ENCODE results near the gene OSBPL2.

The OSBPL2 gene

GRCh38 chr20:62287129-62287528, 48.8 kb downstream of the OSBPL2 start:
- DNase-seq: no peak

GRCh38 chr20:62287759-62288534, 49.6 kb downstream of the OSBPL2 start:
- DNase-seq: no peak

- no peak for DNase-seq
Measured at GRCh38 chr20:62288535-62289105, 50.3 kb downstream of the OSBPL2 start.

GRCh38 chr20:62289131-62289530, 50.8 kb downstream of the OSBPL2 start:
- DNase-seq: no peak

- DNase-seq: no peak
Measured at GRCh38 chr20:62289898-62290297, 51.6 kb downstream of the OSBPL2 start.

GRCh38 chr20:62291251-62292066, 53.1 kb downstream of the OSBPL2 start:
- no peak for DNase-seq

- no peak for DNase-seq
Measured at GRCh38 chr20:62292108-62292507, 53.8 kb downstream of the OSBPL2 start.

- DNase-seq: no peak
Measured at GRCh38 chr20:62293111-62293784, 54.9 kb downstream of the OSBPL2 start.

GRCh38 chr20:62293946-62294345, 55.6 kb downstream of the OSBPL2 start:
- no peak for DNase-seq

- no peak for DNase-seq
Measured at GRCh38 chr20:62294516-62294915, 56.2 kb downstream of the OSBPL2 start.

GRCh38 chr20:62296724-62297448, 58.6 kb downstream of the OSBPL2 start:
- DNase-seq: no peak

- DNase-seq: no peak
Measured at GRCh38 chr20:62297449-62298227, 59.3 kb downstream of the OSBPL2 start.

GRCh38 chr20:62298577-62299249, 60.4 kb downstream of the OSBPL2 start:
- DNase-seq: no peak

- DNase-seq: no peak
Measured at GRCh38 chr20:62299666-62300236, 61.4 kb downstream of the OSBPL2 start.

GRCh38 chr20:62300319-62300718, 62.0 kb downstream of the OSBPL2 start:
- DNase-seq: no peak

GRCh38 chr20:62301111-62301668, 62.9 kb downstream of the OSBPL2 start:
- DNase-seq: no peak

GRCh38 chr20:62301773-62302340, 63.5 kb downstream of the OSBPL2 start:
- peak; percentile 87 for DNase-seq

- DNase-seq: peak; percentile 97
Measured at GRCh38 chr20:62302341-62303061, 64.2 kb downstream of the OSBPL2 start, which contains the start of gene ADRM1. ADRM1 (plus strand) TSS chr20:62302997; CDS start chr20:62303569, 572 bp downstream.

- no peak for DNase-seq
Measured at GRCh38 chr20:62303062-62303339, 64.7 kb downstream of the OSBPL2 start.

All from NCI-H1092 treated with DMSO at 0.1 percent for 48 hours (cell line).